Measurements from ENCODE around the gene KIFC3.

DNA sequence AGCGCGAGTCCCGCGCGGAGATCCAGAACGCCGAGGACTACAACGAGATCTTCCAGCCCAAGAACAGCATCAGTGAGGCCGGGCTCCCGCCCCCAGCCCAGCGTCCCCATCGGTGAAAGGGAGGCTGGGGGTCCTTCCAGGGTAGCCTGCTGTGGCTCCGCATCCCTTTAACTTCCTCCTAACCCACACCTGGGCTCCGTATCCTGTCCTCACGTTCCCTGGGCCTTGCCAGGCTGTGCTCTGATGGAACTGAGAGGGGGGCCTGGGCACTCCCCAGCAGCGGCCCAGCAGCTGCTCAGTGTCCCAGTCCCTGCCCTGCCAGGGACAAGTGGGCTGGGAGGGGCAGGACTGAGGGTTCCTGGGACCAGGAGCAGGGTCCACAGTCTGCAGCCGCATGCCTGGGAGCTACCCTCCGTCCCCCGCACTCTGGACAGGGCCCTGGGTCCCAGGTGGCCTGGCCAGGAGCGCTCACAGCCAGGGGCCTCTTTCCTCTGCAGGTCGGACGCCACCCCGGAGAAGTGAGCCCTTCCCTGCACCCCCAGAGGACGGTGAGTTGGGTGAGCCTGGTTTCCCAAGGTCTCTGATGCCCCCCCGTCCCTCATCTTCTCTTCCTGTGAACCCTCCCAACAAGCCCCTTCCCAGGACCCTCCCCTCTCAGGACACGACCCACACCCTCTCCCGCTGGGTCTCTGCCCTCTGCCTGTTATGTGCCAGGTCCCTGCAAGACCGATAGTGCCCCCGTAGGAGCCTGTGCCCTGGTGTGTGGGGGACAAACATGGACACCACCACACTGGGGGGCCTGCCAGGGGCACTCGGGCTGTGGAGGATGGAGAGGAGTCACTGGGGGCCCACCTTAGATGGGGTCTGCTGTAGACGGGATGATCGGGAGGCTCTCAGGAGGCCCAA lies 48.6 kb downstream of the KIFC3 start:
- TF ChIP-seq POLR2AphosphoS5 (IDR thresholded peaks at IDR 0.05): no peak
- TF ChIP-seq, protein P1, sequence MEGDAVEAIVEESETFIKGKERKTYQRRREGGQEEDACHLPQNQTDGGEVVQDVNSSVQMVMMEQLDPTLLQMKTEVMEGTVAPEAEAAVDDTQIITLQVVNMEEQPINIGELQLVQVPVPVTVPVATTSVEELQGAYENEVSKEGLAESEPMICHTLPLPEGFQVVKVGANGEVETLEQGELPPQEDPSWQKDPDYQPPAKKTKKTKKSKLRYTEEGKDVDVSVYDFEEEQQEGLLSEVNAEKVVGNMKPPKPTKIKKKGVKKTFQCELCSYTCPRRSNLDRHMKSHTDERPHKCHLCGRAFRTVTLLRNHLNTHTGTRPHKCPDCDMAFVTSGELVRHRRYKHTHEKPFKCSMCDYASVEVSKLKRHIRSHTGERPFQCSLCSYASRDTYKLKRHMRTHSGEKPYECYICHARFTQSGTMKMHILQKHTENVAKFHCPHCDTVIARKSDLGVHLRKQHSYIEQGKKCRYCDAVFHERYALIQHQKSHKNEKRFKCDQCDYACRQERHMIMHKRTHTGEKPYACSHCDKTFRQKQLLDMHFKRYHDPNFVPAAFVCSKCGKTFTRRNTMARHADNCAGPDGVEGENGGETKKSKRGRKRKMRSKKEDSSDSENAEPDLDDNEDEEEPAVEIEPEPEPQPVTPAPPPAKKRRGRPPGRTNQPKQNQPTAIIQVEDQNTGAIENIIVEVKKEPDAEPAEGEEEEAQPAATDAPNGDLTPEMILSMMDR (IDR thresholded peaks at IDR 0.05): no peak

All from sigmoid colon (tissue), 4 donors.